ENCODE measurements around the gene AGBL5. TPM values are rescaled to one million over a fixed set of nuclear protein-coding genes. Genes with fewer than 3 reads are reported as not detected.

Gene AGBL5
- total and polyA plus RNA-seq, 4 donors: 8.6 to 22.3 (median 14.4) TPM

DNA sequence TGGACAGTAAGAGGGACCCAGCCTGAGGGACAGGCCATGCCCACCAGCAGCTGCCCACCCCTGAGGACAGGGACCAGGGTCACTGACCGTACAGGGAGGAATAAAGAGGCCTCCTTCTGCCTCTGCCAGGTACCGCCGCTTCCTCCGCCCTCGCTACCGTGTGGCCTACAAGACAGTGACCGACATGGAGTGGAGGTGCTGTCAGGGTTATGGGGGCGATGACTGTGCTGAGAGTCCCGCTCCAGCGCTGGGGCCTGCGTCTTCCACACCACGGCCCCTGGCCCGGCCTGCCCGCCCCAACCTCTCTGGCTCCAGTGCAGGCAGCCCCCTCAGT, 29.1 kb downstream of the AGBL5 start:
- Histone ChIP-seq H3K36me3 (ENCODE audit: control insufficient read depth in 4 of 4, insufficient read depth in 4 of 4, low read length in 4 of 4) (peaks cover 0 to 50% (median 11%) of the 10 kb centered on the region in 4 donors), H3K27ac (ENCODE audit: low read depth in 1 of 2, low read length in 1 of 2) (peak overlapping the region; percentile 2 to 94), H3K27me3 (ENCODE audit: control insufficient read depth in 3 of 3, insufficient read depth in 3 of 3, low read length in 2 of 3) (no peaks in the 10 kb centered on the region), H3K4me1 (ENCODE audit: control insufficient read depth in 5 of 5, insufficient read depth in 5 of 5, low read length in 5 of 5) (peaks cover 0 to 70% (median 21%) of the 10 kb centered on the region in 5 donors), H3K4me3 (peak overlapping the region; percentile 24), H3K9me3 (ENCODE audit: control insufficient read depth in 4 of 4, insufficient read depth in 3 of 4, low read length in 3 of 4) (no peaks in the 10 kb centered on the region), H3K9ac (ENCODE audit: insufficient read depth in 1 of 2, low read length in 2 of 2) (peak overlapping the region in 1 of 2 donors; percentile 67)
- no peak for TF ChIP-seq CTCF (IDR thresholded peaks at IDR 0.05; ENCODE audit: control extremely low read depth, extremely low read depth)
- no peak for DNase-seq
- WGBS, 2 donors: 87 to 89% methylated on average over 14 of the region's 14 CpGs
- ATAC-seq (ENCODE audit: insufficient read depth, low FRiP score): no peak

DNA sequence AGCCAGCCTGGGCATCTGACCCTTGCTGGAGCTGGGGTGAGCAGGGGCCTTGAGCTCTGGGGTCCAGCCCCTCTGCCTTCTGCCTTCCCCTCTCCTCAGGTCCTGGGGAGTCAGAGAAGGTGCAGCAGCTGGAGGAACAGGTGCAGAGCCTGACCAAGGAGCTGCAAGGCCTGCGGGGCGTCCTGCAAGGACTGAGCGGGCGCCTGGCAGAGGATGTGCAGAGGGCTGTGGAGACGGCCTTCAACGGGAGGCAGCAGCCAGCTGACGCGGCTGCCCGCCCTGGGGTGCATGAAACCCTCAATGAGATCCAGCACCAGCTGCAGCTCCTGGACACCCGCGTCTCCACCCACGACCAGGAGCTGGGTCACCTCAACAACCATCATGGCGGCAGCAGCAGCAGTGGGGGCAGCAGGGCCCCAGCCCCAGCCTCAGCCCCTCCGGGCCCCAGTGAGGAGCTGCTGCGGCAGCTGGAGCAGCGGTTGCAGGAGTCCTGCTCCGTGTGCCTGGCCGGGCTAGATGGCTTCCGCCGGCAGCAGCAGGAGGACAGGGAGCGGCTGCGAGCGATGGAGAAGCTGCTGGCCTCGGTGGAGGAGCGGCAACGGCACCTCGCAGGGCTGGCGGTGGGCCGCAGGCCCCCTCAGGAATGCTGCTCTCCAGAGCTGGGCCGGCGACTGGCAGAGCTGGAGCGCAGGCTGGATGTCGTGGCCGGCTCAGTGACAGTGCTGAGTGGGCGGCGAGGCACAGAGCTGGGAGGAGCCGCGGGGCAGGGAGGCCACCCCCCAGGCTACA, 30.7 kb downstream of the AGBL5 start:
- ATAC-seq (ENCODE audit: insufficient read depth, low FRiP score) (no peak), DNase-seq (no peak)
- peaks cover 0 to 52% (median 11%) of the 10 kb centered on the region in 4 donors for H3K36me3 ChIP-seq (ENCODE audit: control insufficient read depth in 4 of 4, insufficient read depth in 4 of 4, low read length in 4 of 4)
- H3K4me1 ChIP-seq (ENCODE audit: control insufficient read depth in 5 of 5, insufficient read depth in 5 of 5, low read length in 5 of 5): peaks cover 0 to 64% (median 13%) of the 10 kb centered on the region in 5 donors
- 91 to 95% methylated on average over 36 to 38 of the region's 38 CpGs for WGBS, 2 donors
- TF ChIP-seq CTCF (IDR thresholded peaks at IDR 0.05; ENCODE audit: control extremely low read depth, extremely low read depth): no peak
- no peaks in the 10 kb centered on the region for H3K9me3 ChIP-seq (ENCODE audit: control insufficient read depth in 4 of 4, insufficient read depth in 3 of 4, low read length in 3 of 4)
- no peak overlapping the region for H3K4me3 ChIP-seq
- H3K9ac ChIP-seq (ENCODE audit: insufficient read depth in 1 of 2, low read length in 2 of 2): no peak overlapping the region
- no peaks in the 10 kb centered on the region for H3K27me3 ChIP-seq (ENCODE audit: control insufficient read depth in 3 of 3, insufficient read depth in 3 of 3, low read length in 2 of 3)
- peak overlapping the region in 1 of 2 donors; percentile 30 for H3K27ac ChIP-seq (ENCODE audit: low read depth in 1 of 2, low read length in 1 of 2)

DNA sequence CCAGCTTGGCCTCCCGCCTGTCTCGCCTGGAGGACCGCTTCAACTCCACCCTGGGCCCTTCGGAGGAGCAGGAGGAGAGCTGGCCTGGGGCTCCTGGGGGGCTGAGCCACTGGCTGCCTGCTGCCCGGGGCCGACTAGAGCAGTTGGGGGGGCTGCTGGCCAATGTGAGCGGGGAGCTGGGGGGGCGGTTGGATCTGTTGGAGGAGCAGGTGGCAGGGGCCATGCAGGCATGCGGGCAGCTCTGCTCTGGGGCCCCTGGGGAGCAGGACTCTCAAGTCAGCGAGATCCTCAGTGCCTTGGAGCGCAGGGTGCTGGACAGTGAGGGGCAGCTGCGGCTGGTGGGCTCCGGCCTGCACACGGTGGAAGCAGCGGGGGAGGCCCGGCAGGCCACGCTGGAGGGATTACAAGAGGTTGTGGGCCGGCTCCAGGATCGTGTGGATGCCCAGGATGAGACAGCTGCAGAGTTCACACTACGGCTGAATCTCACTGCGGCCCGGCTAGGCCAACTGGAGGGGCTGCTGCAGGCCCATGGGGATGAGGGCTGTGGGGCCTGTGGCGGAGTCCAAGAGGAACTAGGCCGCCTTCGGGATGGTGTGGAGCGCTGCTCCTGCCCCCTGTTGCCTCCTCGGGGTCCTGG, 31.4 kb downstream of the AGBL5 start:
- no peak for TF ChIP-seq CTCF (IDR thresholded peaks at IDR 0.05; ENCODE audit: control extremely low read depth, extremely low read depth)
- ATAC-seq (ENCODE audit: insufficient read depth, low FRiP score) (no peak), DNase-seq (no peak)
- Histone ChIP-seq H3K27me3 (ENCODE audit: control insufficient read depth in 3 of 3, insufficient read depth in 3 of 3, low read length in 2 of 3) (no peaks in the 10 kb centered on the region), H3K4me1 (ENCODE audit: control insufficient read depth in 5 of 5, insufficient read depth in 5 of 5, low read length in 5 of 5) (peaks cover 0 to 61% (median 8%) of the 10 kb centered on the region in 5 donors), H3K36me3 (ENCODE audit: control insufficient read depth in 4 of 4, insufficient read depth in 4 of 4, low read length in 4 of 4) (peaks cover 0 to 52% (median 11%) of the 10 kb centered on the region in 4 donors), H3K27ac (ENCODE audit: low read depth in 1 of 2, low read length in 1 of 2) (no peak overlapping the region), H3K9ac (ENCODE audit: insufficient read depth in 1 of 2, low read length in 2 of 2) (no peak overlapping the region), H3K9me3 (ENCODE audit: control insufficient read depth in 4 of 4, insufficient read depth in 3 of 4, low read length in 3 of 4) (no peaks in the 10 kb centered on the region), H3K4me3 (no peak overlapping the region)
- 92 to 93% methylated on average over 26 to 27 of the region's 27 CpGs for WGBS, 2 donors
